ENCODE data around the gene MITF.
"Not testable (repeated sequence)": the region's sequence is repeated elsewhere in the genome, so short reads cannot be mapped to it uniquely, and the experiment has no call there.

MITF gene

DNA sequence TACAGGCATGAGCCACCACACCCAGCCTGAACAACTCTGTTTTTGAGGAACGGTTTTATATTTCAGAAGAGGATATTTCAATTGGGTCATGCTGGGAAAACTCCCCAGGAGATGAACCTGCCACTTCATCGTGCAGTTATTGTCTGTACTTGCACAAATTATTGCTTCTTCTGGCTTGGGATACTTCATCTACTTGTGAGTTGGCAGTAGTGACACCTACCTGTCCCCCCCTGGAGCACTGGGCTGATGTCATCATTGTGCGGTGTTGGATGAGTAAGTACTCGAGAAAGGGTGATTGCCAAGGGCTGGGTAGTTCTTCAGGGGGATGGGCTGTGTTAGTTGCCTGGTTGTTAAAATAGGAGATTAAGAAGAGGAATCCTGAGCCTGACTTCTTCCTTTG is 175.1 kb downstream of the MITF start:
- DNase-seq (ENCODE audit: low spot score) = no peak

DNA sequence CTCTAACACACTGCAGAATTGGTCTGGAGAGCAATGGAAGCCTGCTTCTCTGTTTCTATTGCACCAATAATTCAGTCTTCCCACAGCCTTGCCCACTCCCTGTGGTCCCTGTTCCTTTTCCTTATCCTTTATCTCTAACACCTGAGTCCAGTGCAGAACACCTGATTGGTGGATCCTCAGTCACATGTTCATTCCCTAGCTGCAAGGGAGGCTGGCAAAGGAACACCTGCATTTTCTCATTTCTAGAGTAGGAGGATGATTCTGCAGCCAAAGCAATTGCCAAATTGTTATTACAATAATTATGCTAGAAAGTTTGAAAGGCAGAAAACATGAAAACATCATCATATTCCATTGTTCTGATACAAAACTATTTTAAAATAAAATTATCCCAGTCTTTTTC is 176.5 kb downstream of the MITF start:
- DNase-seq (ENCODE audit: low spot score) = no peak

DNA sequence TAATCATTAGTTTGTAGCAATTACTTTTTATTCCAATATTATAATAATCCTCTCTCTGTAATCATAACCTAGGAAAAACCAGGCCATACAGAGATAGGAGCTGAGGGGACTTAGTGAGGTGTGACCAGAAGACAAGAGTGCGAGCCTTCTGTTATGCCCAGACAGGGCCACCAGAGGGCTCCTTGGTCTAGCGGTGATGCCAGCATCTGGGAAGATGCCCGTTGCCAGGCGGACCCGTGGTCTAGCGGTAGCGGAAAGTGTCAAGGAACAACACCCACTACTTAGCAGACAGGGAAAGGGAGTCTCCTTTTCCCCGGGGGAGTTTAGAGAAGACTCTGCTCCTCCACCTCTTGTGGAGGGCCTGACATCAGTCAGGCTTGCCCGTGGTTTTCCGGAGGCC is 180.7 kb downstream of the MITF start:
- DNase-seq (ENCODE audit: low spot score) = not testable (repeated sequence)

DNA sequence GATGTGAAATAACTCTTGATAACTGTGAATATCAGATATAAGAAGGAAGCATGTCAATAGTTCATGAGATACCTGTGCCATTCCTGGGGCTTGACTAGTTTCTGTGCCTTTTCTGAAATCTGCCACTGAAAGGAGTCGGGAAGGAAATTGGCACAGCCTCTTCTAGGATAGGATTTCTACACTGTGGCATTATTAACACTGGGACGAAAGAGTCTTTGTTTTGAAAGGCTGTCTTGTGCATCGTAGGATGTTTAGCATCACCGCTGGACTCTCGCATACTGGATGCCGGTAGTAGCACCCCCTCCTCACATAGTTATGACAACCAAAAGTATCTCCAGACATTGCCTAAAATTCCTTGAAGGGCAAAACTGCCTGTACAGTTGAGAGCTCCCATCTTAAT is 182.4 kb downstream of the MITF start:
- DNase-seq (ENCODE audit: low spot score) = no peak

DNA sequence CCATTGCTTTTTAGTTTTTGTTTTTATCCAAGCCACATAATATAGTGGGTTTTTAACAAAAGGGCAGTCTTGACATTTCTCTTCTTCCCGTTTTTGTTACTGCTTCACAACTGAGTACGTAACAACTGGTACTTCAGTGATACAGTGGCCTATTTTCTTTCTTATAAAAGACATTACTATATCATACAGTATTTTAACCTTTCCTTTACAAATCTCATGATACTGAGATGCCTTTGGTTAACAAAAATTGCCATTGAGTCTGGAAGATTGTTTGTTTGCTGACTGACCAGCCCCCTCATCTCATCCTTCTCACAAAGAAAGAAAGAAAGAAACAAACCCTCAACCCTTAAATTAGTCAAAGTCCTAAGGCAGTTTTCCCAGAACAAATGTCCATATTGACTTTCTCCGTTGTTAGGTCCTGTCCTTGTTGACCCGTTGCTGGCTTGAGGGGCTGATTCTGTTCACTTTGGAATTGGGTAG is 183.3 kb downstream of the MITF start:
- no peak for DNase-seq (ENCODE audit: low spot score)

DNA sequence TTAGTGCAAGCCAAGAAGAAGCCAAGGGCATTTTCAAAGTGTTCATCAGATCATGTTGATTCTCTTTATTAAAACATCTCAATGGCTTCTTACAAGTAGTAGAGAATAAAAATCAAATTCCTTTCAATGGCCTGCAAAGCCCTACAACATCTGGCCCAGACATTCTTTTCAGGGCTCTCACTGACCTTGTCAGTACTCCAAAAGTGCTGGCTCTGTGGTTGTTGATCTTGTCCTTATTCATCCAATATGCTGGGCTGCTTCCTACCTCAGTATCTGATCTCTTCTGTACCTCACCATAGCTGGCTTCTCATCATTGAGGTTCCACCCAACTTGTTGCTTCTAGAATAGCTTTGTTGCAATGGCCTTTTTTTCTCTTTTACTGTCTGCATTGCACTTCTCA is 186.2 kb downstream of the MITF start:
- no peak for DNase-seq (ENCODE audit: low spot score)

DNA sequence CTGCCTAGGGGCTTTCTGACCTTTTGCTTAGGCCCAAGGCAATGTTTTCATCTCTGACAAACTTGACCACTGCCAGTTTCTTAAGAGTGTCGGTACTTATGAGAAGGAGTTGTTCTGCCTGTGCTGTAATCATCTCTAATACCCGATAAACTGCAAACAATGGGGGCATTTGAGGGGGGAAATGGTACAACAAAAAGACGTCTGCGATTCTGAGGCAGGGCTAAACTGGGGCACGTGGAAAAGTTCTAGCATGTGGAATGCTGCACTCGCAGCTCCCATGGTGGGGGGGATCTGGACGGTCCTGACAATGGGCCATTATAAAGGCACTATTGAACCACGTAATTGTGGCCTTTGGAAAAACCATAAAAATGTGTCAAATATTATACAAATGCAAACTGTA is 187.1 kb downstream of the MITF start:
- peak; percentile 50 for DNase-seq (ENCODE audit: low spot score)

DNA sequence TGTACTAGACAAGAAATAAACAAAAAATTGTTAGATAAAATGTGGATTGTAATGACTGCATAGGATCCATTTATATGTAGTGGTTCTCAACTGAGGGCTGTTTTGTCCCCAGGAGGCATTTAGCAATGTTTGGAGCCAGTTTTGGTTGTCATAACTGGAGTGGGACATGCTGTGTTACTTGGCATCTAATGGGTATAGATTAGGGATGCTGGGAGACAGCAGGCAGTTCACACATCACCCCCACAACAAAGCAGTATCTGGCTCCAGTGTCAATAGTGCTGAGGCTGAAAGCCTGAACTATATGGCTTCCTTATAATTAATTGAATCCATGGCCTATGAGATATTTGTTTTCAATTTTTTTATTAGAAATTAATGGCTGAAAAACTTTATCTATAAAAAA is 188.3 kb downstream of the MITF start:
- DNase-seq (ENCODE audit: low spot score) = no peak

DNA sequence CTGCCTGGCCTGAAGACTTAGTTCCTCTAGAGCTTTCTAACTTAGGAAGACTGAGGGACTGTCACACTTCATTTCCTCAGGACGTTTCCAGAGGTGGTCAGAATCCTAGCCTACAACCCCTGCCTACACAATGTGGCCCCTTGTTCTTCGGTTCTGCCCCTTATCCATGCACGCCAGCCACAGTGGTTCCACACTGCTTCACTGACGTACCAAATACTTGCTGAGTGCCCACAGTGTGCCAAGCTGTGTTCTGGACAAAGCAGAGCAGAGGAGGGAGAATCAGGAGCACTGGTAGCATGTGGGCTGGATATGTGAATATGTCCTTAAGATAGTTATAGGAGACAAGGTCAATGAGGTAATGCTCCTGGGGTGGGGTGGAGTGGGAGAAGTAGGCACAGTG is 189.8 kb downstream of the MITF start:
- DNase-seq (ENCODE audit: low spot score) = no peak

DNA sequence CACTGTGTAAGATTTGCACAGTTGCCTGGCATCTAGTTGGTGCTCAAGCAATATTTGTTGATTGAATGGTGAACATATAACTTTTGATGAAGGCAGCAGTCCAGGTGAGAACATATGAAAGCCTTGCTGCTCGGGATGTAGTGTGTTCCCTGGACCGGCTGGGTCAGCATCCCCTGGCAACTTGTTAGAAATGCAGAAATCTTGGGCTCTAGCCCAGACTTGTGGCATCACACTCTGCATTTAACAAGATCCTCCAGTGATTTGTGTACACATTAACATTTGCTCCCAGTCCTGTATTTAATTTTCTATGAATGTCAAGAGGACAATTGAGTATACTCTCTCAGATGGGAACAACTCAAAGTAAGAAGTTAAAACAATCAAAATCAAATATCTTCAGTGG is 191.3 kb downstream of the MITF start:
- DNase-seq (ENCODE audit: low spot score) = no peak

DNA sequence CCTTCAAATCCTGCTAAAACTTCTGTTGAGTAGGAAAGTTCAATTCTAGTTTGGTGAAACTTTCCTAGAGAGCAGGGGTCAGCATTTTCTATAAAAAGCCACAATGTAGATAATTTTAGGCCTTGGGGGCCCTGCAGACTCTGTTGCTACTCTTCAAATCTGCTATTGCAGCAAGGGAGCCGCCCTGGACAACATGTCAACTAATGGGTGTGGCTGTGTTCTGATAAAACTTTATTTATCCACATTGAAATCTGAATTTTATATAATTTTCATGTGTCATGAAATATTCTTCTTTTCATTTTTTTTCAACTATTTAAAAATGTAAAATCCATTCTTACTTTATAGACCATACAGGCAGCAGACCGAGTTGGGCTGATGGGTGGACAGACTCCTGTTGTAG is 192.8 kb downstream of the MITF start:
- no peak for DNase-seq (ENCODE audit: low spot score)

DNA sequence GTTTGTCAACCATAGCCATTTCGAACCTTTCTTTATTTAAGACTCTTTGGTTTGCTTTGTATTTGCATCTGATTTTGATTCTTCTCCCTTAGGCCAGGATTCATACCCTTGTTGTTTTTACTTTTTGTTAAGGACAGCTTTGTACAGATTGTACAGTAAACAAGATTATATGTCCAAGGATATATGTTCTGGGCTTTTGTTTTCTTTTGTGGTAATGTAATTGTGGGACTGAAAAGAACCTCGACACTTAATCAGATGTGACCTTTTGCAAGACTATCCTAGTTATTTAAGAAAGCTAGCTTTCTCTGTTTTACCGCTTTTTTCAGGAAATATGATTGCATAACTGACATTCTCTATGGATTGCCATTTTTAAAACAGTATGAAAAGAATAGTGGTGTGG is 193.2 kb downstream of the MITF start:
- DNase-seq (ENCODE audit: low spot score) = no peak

DNA sequence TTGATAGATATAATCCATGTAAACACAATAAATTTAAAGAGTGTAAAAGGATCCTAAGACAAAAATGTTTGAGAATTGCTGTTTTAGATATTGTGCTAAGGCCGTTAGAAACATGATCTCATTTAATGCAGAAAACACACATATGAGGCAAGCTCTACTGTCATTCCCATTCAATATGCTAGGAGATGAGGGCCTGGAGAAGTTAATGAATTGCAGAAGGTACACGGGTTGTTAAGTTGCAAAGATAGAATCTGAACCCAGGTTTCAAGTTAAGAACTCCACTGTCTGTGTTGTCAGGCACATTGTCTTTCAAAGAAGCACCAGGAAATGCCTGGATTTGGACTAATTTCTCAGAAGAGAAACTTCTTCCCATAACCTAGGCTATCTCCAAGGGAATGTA is 195.1 kb downstream of the MITF start:
- no peak for DNase-seq (ENCODE audit: low spot score)

DNA sequence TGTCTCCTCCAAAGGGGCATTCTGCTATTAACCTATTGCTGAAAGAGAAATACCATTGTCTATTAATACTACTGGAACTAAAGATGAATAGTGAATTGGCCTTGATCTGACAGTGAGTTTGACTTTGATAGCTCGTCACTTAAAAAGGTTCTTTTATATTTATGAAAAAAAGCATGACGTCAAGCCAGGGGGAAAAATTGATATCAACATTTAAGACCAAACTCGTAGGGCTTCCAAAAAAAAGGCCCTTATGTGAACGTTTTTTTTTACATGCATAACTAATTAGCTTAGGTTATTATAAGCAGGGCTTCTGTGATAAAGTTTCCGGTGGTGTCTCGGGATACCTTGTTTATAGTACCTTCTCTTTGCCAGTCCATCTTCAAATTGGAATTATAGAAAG is 197.0 kb downstream of the MITF start:
- DNase-seq (ENCODE audit: low spot score) = peak; percentile 92

DNA sequence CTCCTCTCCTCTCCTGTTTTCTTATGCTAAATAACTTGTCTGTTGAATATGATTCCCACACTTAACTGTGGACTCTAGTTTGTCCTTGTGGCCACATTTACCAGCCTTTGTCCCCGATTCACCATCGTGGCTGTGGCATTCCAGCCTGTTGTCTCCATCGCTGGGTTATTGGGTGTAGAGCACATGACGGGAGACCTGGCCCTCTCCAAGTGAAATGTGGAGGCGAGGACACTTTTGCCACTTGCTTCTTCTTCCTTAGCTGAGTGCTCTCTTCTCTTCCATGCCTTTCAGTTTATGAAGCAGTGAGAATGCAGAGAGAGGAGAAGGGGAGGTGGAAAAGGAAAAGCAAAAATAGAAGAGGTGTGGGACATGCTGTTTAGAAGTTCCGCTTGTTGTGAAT is 198.8 kb downstream of the MITF start:
- DNase-seq (ENCODE audit: low spot score) = no peak

DNA sequence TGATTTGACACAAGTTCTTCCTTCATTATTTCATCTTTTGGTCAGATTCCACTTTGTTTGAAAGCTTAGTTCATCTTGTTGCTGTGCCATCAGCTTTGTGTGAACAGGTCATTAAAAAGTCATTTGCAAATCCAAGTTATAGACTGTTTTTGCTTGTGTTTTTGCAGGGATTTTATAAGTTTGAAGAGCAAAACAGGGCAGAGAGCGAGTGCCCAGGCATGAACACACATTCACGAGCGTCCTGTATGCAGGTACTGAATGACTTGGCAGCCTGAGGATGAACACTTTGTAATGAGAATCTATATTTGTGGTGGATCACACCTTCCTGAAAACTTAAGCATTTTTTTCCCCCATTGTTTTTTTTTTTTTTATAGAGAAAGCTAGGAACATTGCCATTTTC is 199.7 kb downstream of the MITF start:
- no peak for DNase-seq (ENCODE audit: low spot score)

DNA sequence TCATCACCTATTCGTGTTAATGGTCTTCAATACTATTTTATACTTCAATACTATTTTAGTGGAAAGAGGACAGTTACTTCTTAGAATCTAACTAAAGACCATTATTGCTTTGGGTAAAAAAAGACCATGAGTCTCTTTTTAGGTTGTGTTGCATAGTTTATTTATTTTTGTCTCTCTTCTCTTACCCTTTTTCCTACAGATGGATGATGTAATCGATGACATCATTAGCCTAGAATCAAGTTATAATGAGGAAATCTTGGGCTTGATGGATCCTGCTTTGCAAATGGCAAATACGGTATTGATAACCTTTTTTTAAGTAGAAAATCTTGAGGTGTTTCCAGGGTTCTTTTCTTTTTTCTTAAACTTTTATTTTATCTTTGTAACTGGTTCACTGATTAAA is 201.8 kb downstream of the MITF start:
- DNase-seq (ENCODE audit: low spot score) = no peak

DNA sequence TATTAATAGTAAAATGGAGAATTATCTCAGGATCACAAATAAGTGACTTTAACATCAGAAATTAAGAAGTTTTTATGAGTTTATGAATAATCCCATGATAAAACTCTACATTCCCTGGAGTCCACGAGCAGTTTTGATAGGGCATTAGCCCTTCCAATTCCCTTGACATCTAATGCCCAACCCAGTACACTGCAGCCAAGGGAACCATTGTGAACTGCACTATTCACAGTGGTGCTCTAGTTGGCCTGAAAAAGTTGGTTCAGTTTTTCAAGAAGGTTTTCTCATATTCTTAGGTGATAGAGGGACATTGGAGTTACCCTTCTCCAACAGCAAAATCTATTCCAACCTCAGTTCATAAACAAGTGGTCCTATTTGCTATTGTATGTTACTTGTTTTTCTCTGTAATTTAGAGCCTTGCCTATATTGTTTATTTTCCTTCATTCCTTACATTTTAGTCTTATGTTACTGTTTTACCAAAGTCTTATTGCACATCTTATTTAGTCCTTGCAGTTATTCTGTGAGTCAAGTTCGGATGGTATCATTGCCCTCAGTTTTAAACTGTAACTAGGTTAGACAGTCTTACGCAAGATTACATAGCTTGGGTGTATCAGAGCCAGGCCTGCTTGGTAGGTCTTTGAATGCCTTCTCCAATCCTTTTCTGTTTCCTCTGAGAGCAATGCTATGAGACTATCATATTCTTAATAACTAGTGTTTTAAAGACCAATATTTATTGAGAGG is 202.3 kb downstream of the MITF start:
- no peak for DNase-seq (ENCODE audit: low spot score)

DNA sequence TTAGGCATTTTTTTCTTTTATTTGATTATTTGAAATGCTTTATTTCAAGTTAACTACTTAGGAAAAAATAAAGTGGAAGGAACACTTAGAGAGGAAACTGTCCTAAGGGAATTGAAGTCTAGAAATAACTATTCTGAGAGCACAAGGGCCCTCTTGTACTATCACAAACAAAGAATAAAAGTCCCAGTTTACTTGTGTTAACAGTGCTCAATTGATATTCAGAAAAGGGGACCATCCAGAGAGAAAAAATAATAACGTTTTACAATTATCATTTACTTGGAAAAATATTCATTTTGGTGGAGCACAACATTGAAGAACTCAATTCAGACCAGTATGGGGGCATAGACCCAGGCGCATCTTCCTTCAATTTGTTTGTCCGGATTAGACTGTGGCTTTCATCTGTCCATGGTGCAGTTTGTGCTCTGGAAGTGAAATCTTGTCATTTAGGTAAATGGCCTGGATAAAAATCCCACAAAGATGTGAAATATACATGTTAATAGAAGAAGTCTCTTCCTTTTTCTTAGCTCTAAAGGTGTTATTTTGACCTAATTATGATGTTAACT is 205.7 kb downstream of the MITF start:
- peak; percentile 87 for DNase-seq (ENCODE audit: low spot score)

DNA sequence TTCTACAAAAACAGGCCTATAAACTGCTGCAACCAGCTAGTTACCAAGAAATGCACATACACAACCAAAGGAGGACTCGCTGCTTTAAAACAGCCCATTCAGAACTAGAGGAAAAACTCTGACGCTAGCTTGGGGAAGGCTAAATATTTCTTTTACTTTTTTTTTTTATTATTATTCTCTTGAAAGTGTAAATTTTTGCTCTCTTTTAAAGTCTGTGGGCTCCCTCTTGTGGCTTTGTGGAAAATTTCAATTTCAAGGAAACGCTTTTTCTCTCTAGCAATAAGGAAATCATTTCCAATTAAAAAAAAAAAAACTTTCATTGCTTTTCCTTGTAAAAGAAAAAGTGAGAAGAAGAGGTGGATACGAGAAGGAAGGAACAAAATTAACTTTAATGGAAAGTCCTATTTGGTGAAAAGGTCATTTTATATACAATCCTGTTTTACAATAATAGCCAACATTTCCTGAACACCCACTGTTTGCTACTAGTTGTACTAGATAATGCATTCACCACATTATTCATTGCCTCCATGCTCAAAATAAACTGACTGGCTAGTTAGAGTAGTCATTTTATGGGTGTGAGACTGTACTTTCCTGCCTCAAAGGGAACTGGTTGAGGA is 209.1 kb downstream of the MITF start:
- DNase-seq (ENCODE audit: low spot score) = peak; percentile 63

DNA sequence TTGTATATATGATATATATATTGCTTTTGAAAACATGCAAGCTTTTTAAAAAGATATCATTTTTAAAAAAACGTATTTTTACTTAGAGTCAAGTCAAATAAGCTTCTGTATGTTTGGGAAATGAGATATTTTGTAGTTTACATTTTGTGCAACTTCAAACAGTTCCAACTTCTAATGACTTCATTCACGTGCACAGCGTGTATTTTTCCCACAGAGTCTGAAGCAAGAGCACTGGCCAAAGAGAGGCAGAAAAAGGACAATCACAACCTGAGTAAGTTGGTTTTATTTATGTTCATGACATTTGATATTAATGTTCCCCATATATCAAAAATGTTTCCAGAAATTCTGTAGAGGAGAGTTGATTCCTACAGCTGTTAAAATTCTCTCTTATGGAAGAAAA is 212.4 kb downstream of the MITF start:
- no peak for DNase-seq (ENCODE audit: low spot score)

DNA sequence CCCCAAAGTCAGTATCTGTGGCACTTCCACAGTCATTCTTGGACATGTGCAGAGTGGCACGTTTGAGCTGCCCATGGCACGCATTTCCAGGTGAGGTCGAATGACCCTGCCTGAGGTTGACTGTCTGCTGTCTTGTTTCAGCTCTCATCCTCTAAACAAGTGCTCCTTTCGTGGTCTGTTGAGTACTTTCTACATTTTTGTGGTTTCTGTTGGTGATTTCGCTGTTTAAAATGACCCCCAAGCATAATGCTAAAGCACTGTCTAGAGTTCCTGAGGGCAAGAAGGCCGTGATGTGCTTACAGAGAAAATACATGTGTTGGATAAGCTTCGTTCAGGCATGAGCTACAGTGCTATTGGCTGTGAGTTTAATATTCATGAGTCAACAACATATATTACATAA is 220.3 kb downstream of the MITF start:
- no peak for DNase-seq (ENCODE audit: low spot score)

DNA sequence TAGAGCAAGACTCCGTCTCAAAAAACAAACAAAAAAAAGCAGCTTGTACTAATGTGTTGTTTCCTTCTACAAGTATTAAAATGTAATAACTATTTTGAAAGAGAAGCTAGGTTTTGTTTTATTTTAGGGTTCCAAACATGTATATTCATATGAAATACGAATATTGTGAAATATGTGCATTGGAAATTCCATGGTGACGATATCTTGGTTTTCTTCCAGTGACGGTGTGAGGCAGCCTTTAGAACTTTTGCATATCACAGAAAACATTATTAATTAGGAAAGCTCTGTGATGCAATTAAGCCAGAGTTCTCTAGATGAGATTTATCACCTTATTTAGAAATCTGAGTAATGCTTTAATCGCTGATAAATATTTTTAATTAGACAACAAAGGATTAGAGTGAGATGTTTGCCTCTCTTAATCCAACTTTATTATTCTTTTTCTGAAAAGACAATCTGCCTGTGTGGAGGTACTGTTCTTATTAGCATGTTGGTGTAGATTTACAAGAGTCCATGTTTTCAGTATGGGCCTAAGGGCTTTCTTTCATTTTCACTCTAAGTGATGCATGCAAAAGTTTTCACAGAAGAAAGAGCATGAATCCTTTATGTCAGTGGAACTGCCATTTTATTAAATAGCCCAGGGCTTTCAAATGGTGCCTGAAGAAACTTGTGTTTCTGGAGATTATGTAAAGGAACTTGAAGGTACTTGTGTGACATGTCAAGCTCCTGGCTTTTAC is 222.6 kb downstream of the MITF start:
- DNase-seq (ENCODE audit: low spot score) = no peak
